K562 (cell line): ENCODE results near the gene VAMP4. TPM values are rescaled to one million over a fixed set of nuclear protein-coding genes. Genes with fewer than 3 reads are reported as not detected.

Source experiments
- ATAC-seq: fragments of 200-7000 bp; cut with Tn5 transposase; 3 replicates; pipeline ENCODE4 v1.9.1; 2020; ENCODE audit warnings: moderate library complexity
- BruUV-seq: library from RNA; stranded (reverse); fragments of 400-500 nt; replicated peaks from 2 replicates; lab custom pipeline; 2021; lab: Mats Ljungman, UMichigan
- CTCF ChIA-PET: fragments of 300-600 bp; formaldehyde crosslinking; extraction: SDS; loops from one replicate; lab custom pipeline; 2021; ENCODE audit warnings: low intra/inter-chr PET ratio; lab: Yijun Ruan, JAX
- POLR2A ChIA-PET: fragments of 300-600, 350-650 bp; sonication (Branson Sonifier 250); formaldehyde crosslinking; extraction: SDS; loops from one replicate; lab custom pipeline; 2021; ENCODE audit warnings: antibody characterized with exemption, inconsistent platforms; lab: Yijun Ruan, JAX
- DNase-seq, 4 experiments: peaks; one replicate each; pipeline versions ENCODE4 v3.0.0 to v3.0.0-alpha.2; 2011 to 2018; ENCODE audit warnings: low spot score in 3 of 4, mixed read lengths in 3 of 4; ENCODE audit errors: extremely low read depth in 1 of 4
- FAIRE-seq: peaks from 2 replicates; lab custom pipeline; 2011; peaks lifted over from hg19 to GRCh38; lab: Jason Lieb, UNC
- H2AFZ ChIP-seq: 2 replicates; pipeline ENCODE4 v1.6.0; 2011; ENCODE audit warnings: low read depth, low read length, control low read depth, inconsistent platforms
- H3K27ac ChIP-seq: fragments of 200-600 bp; 3 replicates; pipeline ENCODE4 v1.8.0; 2011; ENCODE audit warnings: low read depth, mild to moderate bottlenecking, control low read depth, inconsistent platforms, low read length, moderate library complexity, mixed read lengths; ENCODE audit errors: extremely low read depth
- H3K27me3 ChIP-seq, 2 experiments: fragments of 300-600 bp in 1 of 2; 2 replicates in 1 of 2; 3 replicates in 1 of 2; pipeline versions ENCODE4 v1.6.0 to v1.8.0; 2011; ENCODE audit warnings: inconsistent platforms in 2 of 2, low read length in 2 of 2, mild to moderate bottlenecking in 1 of 2, mixed read lengths in 1 of 2, moderate library complexity in 1 of 2; ENCODE audit not compliant: control insufficient read depth in 2 of 2, insufficient read depth in 2 of 2
- H3K36me3 ChIP-seq: fragments of 300-600 bp; 3 replicates; pipeline ENCODE4 v1.8.0; 2011; ENCODE audit warnings: mild to moderate bottlenecking, low read length, inconsistent platforms; ENCODE audit not compliant: control insufficient read depth, insufficient read depth
- H3K4me1 ChIP-seq, 2 experiments: fragments of 200-600 bp in 1 of 2; replicated peaks in 1 of 2; 2 replicates in 1 of 2; 3 replicates in 1 of 2; pipeline versions ENCODE4 v1.5.1 to v1.8.0; 2011; ENCODE audit warnings: inconsistent platforms in 2 of 2, low read length in 2 of 2, mild to moderate bottlenecking in 1 of 2, mixed read lengths in 1 of 2, moderate library complexity in 1 of 2; ENCODE audit not compliant: control insufficient read depth in 2 of 2, insufficient read depth in 2 of 2
- H3K4me2 ChIP-seq: 2 replicates; pipeline ENCODE4 v1.6.1; 2011; ENCODE audit warnings: low read length, control low read depth, inconsistent platforms, mixed read lengths; ENCODE audit not compliant: insufficient read depth
- H3K4me3 ChIP-seq: fragments of 200-600 bp; sonication (generic), shearing (Covaris generic); 2 replicates; pipeline ENCODE4 v1.5.1; 2016; ENCODE audit warnings: control low read depth, inconsistent platforms
- H3K79me2 ChIP-seq: fragments of 200-600 bp; 3 replicates; pipeline ENCODE4 v1.8.0; 2011; ENCODE audit warnings: low read length, inconsistent platforms; ENCODE audit not compliant: control insufficient read depth, insufficient read depth
- H3K9ac ChIP-seq, 2 experiments: 2 replicates each; pipeline versions ENCODE4 v1.6.0 to v1.6.1; 2011; ENCODE audit warnings: low read depth in 2 of 2, low read length in 2 of 2, control low read depth in 1 of 2, inconsistent platforms in 1 of 2, mild to moderate bottlenecking in 1 of 2, mixed read lengths in 1 of 2; ENCODE audit not compliant: insufficient read depth in 1 of 2
- H3K9me1 ChIP-seq: one replicate; pipeline ENCODE4 v1.6.0; 2011; ENCODE audit warnings: inconsistent platforms, mild to moderate bottlenecking, low read length, moderate library complexity; ENCODE audit not compliant: control insufficient read depth, insufficient read depth
- H3K9me3 ChIP-seq: replicated peaks from 2 replicates; pipeline ENCODE4 v1.5.1; 2011; ENCODE audit warnings: low read depth, low read length, inconsistent platforms; ENCODE audit not compliant: control insufficient read depth, insufficient read depth
- H4K20me1 ChIP-seq: replicated peaks from 2 replicates; pipeline ENCODE4 v1.6.1; 2011; ENCODE audit warnings: low read length, inconsistent platforms, mixed read lengths; ENCODE audit not compliant: control insufficient read depth, insufficient read depth
- AFF1 ChIP-seq, 2 experiments: fragments of 450-650 bp; IDR thresholded peaks; 2 replicates each; pipeline ENCODE4 v1.6.1; 2018; ENCODE audit warnings: mild to moderate bottlenecking in 2 of 2, low read depth in 1 of 2; ENCODE audit not compliant: partially characterized antibody in 2 of 2
- GABPA ChIP-seq: fragments of 200-800 bp; sonication (Bioruptor generic); conservative IDR thresholded peaks from 2 replicates; pipeline ENCODE4 v1.6.1; 2016; ENCODE audit warnings: low read depth, missing genetic modification characterization, missing compliant biosample characterization
- HCFC1 ChIP-seq: IDR thresholded peaks from 2 replicates; pipeline ENCODE4 v1.6.1; 2012; ENCODE audit warnings: low read depth, low read length, improper control_type of control experiment
- SMAD4 ChIP-seq: fragments of 250-450 bp; sonication (Bioruptor Pico); conservative IDR thresholded peaks from 2 replicates; pipeline ENCODE4 v1.8.0; 2021; ENCODE audit warnings: inconsistent platforms, mild to moderate bottlenecking, moderate library complexity
- WGBS: fragments of 100-300 bp; shearing (Covaris generic); methylation state at CpG from one replicate; pipeline ENCODE4 v1.1.6; 2016; ENCODE audit warnings: low coverage, mixed read lengths; ENCODE audit not compliant: insufficient coverage; ENCODE audit errors: missing lambda C conversion rate; 5-methylcytosine and 5-hydroxymethylcytosine counted together
- in situ Hi-C: fragments of 300-500 bp; cut with MboI; formaldehyde crosslinking; loops from 4 replicates; pipeline ENCODE4 v1.15.0; 2018; ENCODE audit warnings: inconsistent platforms, mixed read lengths
- intact Hi-C: fragments of 100-400 bp; cut with micrococcal nuclease; formaldehyde crosslinking; loops from 2 replicates; pipeline ENCODE4 v1.14.2; 2022
- polyA plus RNA-seq, 8 experiments: library from polyadenylated mRNA; depleted of rRNA in 4 of 8; stranded (reverse) in 5 of 8; unstranded in 3 of 8; fragments of >200 nt; fragmentation: Nextera tagmentation in 2 of 8; fragmentation: Illumina TruSeq in 1 of 8; extraction: Ambion mirVana in 2 of 8; extraction: Trizol in 1 of 8; gene quantifications; 2 replicates each; pipeline versions ENCODE4 v1.2.1 to v1.2.3, GENCODE V29; 2011 to 2014; ENCODE audit warnings: inconsistent platforms in 1 of 8, missing spikeins in 1 of 8
- total RNA-seq, 7 experiments: library from RNA; depleted of rRNA in 6 of 7; stranded (reverse); fragments of >200 nt in 6 of 7; fragmentation: Illumina TruSeq in 2 of 7; extraction: Trizol in 2 of 7; gene quantifications; 2 replicates each; pipeline versions ENCODE4 v1.2.1 to v1.2.3, GENCODE V29; 2011 to 2021; ENCODE audit warnings: low replicate concordance in 1 of 7
- TF ChIP-seq, protein P1 (sequence below): IDR thresholded peaks from 2 replicates; pipeline ENCODE4 v1.6.1; 2016; ENCODE audit warnings: missing genetic modification characterization, missing compliant biosample characterization
- TF ChIP-seq, protein P2 (sequence below): fragments of 450-650 bp; IDR thresholded peaks from 2 replicates; pipeline ENCODE4 v1.6.1; 2017; ENCODE audit warnings: mild to moderate bottlenecking, moderate library complexity

The VAMP4 gene
- total and polyA plus RNA-seq, 9 of the 15 experiments (the other 6 are each of a cell fraction or from before 2014, with no cell fraction given), result 3.3 to 21.4 (median 11.9) TPM

DNA sequence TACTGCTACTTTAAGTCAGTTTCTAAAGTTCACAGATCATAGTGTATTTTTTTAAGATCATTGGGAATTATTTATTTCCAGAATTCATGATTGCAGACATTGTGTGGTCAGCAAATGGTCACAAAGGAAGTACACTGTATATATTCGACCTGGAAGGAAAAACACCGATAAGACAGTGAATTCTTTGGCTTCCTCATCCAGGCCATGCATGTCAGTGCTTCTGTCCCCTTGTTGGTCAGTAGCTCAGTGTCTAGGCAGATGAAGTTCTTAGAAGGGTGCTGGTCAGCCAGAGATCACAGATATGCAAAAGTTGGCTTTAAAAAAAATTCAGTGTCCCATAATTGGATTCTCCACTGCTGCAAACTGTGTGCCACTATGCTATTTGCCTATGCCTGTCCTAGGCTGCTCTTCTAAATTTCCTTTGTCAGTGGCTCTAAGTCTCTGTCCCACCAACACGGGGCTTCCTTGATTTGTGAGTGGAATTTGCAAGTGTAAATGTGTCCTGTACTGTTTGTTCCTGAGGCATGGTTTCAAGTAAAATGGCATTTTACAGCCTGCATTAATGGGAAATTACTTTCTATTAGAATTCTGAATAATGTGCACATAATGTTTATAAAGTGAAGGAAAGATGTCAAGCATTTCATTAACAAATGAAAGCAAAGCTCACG, 12.0 kb upstream of the VAMP4 start (continued):
- peak in 1 of 2 experiments; percentile 19 for TF ChIP-seq AFF1 (IDR thresholded peaks at IDR 0.05; ENCODE audit: low read depth in 1 of 2, partially characterized antibody in 2 of 2)
- peak; percentile 81 for TF ChIP-seq GABPA
- 0 out of 2 replicates have a peak, but pooled peaks have one; percentile 10 for TF ChIP-seq SMAD4 (CRISPR knock-in tag)

- intact Hi-C loops, result no loop called here
- ATAC-seq, result no peak
- Histone ChIP-seq H3K9me1 (no peaks in the 10 kb centered on the region), H3K27me3 (no peaks in the 10 kb centered on the region), H3K4me1 (peaks cover 16 to 24% of the 10 kb centered on the region in 2 experiments), H3K4me3 (no peak overlapping the region), H3K36me3 (no peaks in the 10 kb centered on the region), H4K20me1 (no peaks in the 10 kb centered on the region), H3K79me2 (no peaks in the 10 kb centered on the region), H3K4me2 (no peak overlapping the region; the same call in 1 of the 2 replicates), H2AFZ (peak overlapping the region; percentile 87), H3K9me3 (0 out of 2 replicates have a peak, but pooled peaks cover 4% of the 10 kb centered on the region), H3K9ac (peak overlapping the region in 1 of 2 experiments; percentile 7; a peak in 1 of 4 replicates), H3K27ac (peak overlapping the region; percentile 13; the same call in 1 of the 3 replicates)
- BruUV-seq, result no TSS peak
- FAIRE-seq, result no peak
- in situ Hi-C loops, result no loop called here
- WGBS, result 77% methylated on average over 2 of the region's 2 CpGs
- POLR2A ChIA-PET, result interaction anchor here (3.8 kb wide), 1 partner anchor 10 kb away, joined by 24 read pairs; the partner anchor contains the start of gene VAMP4
- DNase-seq, result no peak
- TF ChIP-seq, protein P1, sequence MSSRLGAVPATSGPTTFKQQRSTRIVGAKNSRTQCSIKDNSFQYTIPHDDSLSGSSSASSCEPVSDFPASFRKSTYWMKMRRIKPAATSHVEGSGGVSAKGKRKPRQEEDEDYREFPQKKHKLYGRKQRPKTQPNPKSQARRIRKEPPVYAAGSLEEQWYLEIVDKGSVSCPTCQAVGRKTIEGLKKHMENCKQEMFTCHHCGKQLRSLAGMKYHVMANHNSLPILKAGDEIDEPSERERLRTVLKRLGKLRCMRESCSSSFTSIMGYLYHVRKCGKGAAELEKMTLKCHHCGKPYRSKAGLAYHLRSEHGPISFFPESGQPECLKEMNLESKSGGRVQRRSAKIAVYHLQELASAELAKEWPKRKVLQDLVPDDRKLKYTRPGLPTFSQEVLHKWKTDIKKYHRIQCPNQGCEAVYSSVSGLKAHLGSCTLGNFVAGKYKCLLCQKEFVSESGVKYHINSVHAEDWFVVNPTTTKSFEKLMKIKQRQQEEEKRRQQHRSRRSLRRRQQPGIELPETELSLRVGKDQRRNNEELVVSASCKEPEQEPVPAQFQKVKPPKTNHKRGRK, result peak; percentile 92
- TF ChIP-seq, protein P2, sequence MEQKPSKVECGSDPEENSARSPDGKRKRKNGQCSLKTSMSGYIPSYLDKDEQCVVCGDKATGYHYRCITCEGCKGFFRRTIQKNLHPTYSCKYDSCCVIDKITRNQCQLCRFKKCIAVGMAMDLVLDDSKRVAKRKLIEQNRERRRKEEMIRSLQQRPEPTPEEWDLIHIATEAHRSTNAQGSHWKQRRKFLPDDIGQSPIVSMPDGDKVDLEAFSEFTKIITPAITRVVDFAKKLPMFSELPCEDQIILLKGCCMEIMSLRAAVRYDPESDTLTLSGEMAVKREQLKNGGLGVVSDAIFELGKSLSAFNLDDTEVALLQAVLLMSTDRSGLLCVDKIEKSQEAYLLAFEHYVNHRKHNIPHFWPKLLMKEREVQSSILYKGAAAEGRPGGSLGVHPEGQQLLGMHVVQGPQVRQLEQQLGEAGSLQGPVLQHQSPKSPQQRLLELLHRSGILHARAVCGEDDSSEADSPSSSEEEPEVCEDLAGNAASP, result 0 out of 2 replicates have a peak, but pooled peaks have one; percentile 9
- no peak for TF ChIP-seq HCFC1
- CTCF ChIA-PET, result no interaction called here
These were observed 11.3 kb upstream of the VAMP4 start for GRCh38 chr1:171753182-171753581.
